Activated T-cell treated with anti-CD3 and anti-CD28 coated beads, Interleukin-2, amount 50 U/mL, for 24 hours (primary cell): Measurements from ENCODE around the gene BPIFA2.

ENCODE experiments used
- DNase-seq: peaks from one replicate; pipeline ENCODE4 v3.0.0-alpha.2; 2020
- H3K27ac Mint-ChIP-seq: 2 replicates; pipeline ENCODE4 v1.8.0; 2020; ENCODE audit warnings: mild to moderate bottlenecking, mixed read lengths
- H3K27me3 Mint-ChIP-seq: 2 replicates; pipeline ENCODE4 v1.8.0; 2020; ENCODE audit warnings: mixed read lengths
- H3K36me3 Mint-ChIP-seq: 2 replicates; pipeline ENCODE4 v1.8.0; 2020; ENCODE audit warnings: low read depth, mixed read lengths
- H3K4me1 Mint-ChIP-seq: 2 replicates; pipeline ENCODE4 v1.8.0; 2020; ENCODE audit warnings: low read depth, mixed read lengths
- H3K4me3 Mint-ChIP-seq: 2 replicates; pipeline ENCODE4 v1.8.0; 2020; ENCODE audit warnings: mild to moderate bottlenecking, moderate library complexity, mixed read lengths
- H3K9me3 Mint-ChIP-seq: 2 replicates; pipeline ENCODE4 v1.8.0; 2020; ENCODE audit warnings: mixed read lengths

The BPIFA2 gene

GRCh38 chr20:33202451-33202850 is 34.5 kb downstream of the BPIFA2 start:
- Mint-ChIP-seq H3K4me1 (no peaks in the 10 kb centered on the region), H3K9me3 (no peaks in the 10 kb centered on the region), H3K4me3 (no peak overlapping the region), H3K36me3 (no peaks in the 10 kb centered on the region), H3K27ac (no peak overlapping the region), H3K27me3 (peaks cover 23% of the 10 kb centered on the region)
- DNase-seq, result no peak

DNA sequence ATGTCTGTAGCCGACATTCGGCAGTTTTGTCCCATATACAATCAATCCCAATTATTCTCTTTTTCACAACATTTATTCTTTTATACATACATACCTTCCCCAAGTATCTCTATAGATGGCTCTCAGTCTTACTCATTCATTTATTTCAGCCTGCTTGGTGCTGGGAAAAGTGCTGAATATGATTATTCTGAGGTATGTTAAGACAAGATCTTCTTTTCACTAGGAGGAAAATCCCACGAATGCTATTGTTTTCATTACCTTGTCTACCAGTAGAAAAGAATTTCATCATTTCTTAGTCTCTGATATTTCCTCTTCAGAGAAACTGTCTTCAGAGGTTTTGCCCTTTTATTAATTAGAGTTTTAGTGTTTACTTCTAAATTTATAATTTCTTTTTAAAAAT is 35.5 kb downstream of the BPIFA2 start:
- no peak overlapping the region for H3K4me3 Mint-ChIP-seq
- H3K9me3 Mint-ChIP-seq, result no peaks in the 10 kb centered on the region
- H3K27ac Mint-ChIP-seq, result no peak overlapping the region
- H3K27me3 Mint-ChIP-seq, result peaks cover 28% of the 10 kb centered on the region
- no peaks in the 10 kb centered on the region for H3K4me1 Mint-ChIP-seq
- H3K36me3 Mint-ChIP-seq, result no peaks in the 10 kb centered on the region
- DNase-seq, result no peak

- Mint-ChIP-seq H3K27me3 (peaks cover 66% of the 10 kb centered on the region), H3K27ac (no peak overlapping the region), H3K36me3 (no peaks in the 10 kb centered on the region), H3K9me3 (no peaks in the 10 kb centered on the region), H3K4me3 (no peak overlapping the region), H3K4me1 (peaks cover 4% of the 10 kb centered on the region)
- peak; percentile 46 for DNase-seq
Observed at GRCh38 chr20:33209789-33210188, 41.8 kb downstream of the BPIFA2 start.

GRCh38 chr20:33210371-33210770 is 42.4 kb downstream of the BPIFA2 start:
- Mint-ChIP-seq H3K27ac (no peak overlapping the region), H3K27me3 (peaks cover 69% of the 10 kb centered on the region), H3K4me3 (no peak overlapping the region), H3K36me3 (no peaks in the 10 kb centered on the region), H3K4me1 (peaks cover 4% of the 10 kb centered on the region), H3K9me3 (no peaks in the 10 kb centered on the region)
- no peak for DNase-seq

GRCh38 chr20:33211817-33212424 is 44.0 kb downstream of the BPIFA2 start:
- Mint-ChIP-seq H3K27me3 (peaks cover 74% of the 10 kb centered on the region), H3K27ac (no peak overlapping the region), H3K4me1 (peaks cover 4% of the 10 kb centered on the region), H3K36me3 (no peaks in the 10 kb centered on the region), H3K9me3 (no peaks in the 10 kb centered on the region), H3K4me3 (no peak overlapping the region)
- no peak for DNase-seq

GRCh38 chr20:33217052-33217451 is 49.1 kb downstream of the BPIFA2 start, which contains the start of gene BPIFA3:
Gene BPIFA3, plus strand, starts transcription at chr20:33217352. Its CDS starts 185 bp downstream, at chr20:33217537.
- no peak within 1 kb of the TSS for H3K4me3 Mint-ChIP-seq
- DNase-seq, result no peak
- no peaks in the 10 kb centered on the region for H3K4me1 Mint-ChIP-seq
- H3K9me3 Mint-ChIP-seq, result no peaks in the 10 kb centered on the region
- H3K27me3 Mint-ChIP-seq, result peaks cover 36% of the 10 kb centered on the region
- H3K27ac Mint-ChIP-seq, result no peak within 1 kb of the TSS
- H3K36me3 Mint-ChIP-seq, result no peaks in the 10 kb centered on the region

- no peaks in the 10 kb centered on the region for H3K9me3 Mint-ChIP-seq
- H3K4me1 Mint-ChIP-seq, result no peaks in the 10 kb centered on the region
- DNase-seq, result no peak
- H3K27ac Mint-ChIP-seq, result no peak overlapping the region
- no peaks in the 10 kb centered on the region for H3K36me3 Mint-ChIP-seq
- H3K4me3 Mint-ChIP-seq, result no peak overlapping the region
- H3K27me3 Mint-ChIP-seq, result peaks cover 12% of the 10 kb centered on the region
Observed at GRCh38 chr20:33224399-33224798, 56.4 kb downstream of the BPIFA2 start.

DNA sequence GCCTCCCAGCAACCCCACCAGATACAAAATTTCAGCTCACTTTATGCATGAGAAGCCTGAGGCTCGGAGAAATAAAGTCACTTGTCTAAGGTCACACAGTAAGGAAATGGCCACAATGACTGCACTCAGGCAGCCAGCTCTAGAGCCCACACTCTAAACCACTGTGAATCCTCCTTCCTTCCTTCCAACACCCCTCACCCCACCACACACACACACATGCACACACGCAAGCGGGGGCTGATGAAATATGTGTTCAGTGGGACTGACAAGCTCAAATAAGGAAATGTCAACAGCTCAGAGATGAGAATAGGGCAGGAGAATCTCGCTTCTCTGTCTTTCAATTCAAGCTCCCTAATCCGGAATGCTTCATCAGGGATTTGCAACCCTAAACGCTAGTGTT is 61.9 kb downstream of the BPIFA2 start:
- peaks cover 4% of the 10 kb centered on the region for H3K4me1 Mint-ChIP-seq
- DNase-seq, result no peak
- no peaks in the 10 kb centered on the region for H3K36me3 Mint-ChIP-seq
- H3K27ac Mint-ChIP-seq, result peak overlapping the region; percentile 10
- no peak overlapping the region for H3K4me3 Mint-ChIP-seq
- H3K9me3 Mint-ChIP-seq, result no peaks in the 10 kb centered on the region
- H3K27me3 Mint-ChIP-seq, result peaks cover 12% of the 10 kb centered on the region
